GM18873 (cell line): ENCODE data around the gene MAP10.

Experiments
- ATAC-seq: cut with Tn5 transposase; IDR thresholded peaks from one replicate; pipeline ENCODE4 v1.9.1; 2021; ENCODE audit warnings: mild to moderate bottlenecking, moderate library complexity, moderate number of reproducible peaks; ENCODE audit not compliant: unreplicated experiment, low FRiP score

MAP10 gene

GRCh38 chr1:232851532-232851931 lies 46.3 kb downstream of the MAP10 start:
- ATAC-seq: no peak

DNA sequence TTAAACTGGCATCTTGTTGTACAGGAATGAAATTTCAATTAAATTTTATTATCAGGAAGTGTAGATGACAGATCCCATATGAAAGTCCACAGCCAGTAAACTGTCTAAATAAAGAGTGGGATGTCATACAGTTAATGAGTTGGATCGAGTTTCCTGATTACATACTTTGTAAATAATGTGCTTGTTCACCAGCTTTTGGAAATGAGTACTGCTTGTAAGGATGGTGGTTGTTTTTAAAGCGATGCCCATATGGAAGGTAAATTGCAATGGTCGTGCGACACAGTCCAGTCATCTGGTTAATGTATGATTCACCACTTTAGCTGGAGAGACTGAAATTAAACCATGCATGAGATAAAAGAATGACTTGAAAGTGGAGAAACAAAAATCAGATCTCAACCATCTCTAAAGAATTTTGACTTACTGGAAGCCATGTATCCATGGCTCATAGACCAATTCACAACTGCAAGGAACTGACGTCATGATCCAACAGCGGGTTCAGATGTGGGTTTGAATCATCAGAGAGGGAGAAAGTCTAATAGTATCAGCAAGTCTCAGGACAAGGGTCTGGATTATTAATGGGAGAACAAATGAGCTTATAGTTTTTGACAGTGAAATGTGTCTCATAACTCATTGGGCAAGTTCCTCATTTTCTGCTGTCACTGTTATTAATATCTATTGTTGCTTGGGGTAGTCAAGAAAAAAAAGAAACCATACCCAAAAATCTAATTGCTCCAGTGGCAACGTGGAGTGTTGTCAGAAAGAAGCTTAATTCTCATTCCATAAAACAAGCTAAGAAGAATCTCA lies 49.0 kb downstream of the MAP10 start:
- ATAC-seq: no peak

GRCh38 chr1:232854798-232855159 lies 49.6 kb downstream of the MAP10 start:
- ATAC-seq: no peak

DNA sequence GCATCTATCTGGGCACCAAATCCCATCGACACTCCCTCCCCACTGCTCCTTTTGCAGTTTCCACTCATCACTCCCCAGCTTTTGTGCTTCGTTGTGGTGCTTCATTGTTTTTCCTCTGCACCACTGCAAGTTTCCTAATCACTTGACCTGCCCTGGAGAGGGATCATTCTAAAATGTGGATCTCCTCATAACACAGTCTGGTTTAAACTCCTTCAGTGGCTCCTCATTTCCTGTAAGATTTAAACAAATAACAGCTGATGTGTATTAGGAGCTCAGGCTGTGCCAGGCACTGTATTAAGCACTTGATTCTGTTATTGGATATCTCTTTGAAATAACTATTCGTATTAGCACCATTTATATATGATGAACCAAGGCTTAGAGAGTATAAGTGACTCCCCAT lies 51.3 kb downstream of the MAP10 start:
- ATAC-seq: no peak
